Ovary (tissue), 9 donors: ENCODE data around the gene PTPRN2. TPM values are rescaled to one million over a fixed set of nuclear protein-coding genes. Genes with fewer than 3 reads are reported as not detected.

Experiments
- DNase-seq, 5 donors: peaks; one replicate each; pipeline ENCODE4 v3.0.0-alpha.2; 2019 to 2020
- H3K27ac ChIP-seq, 2 donors: fragments of 200-600 bp; one replicate each; pipeline versions ENCODE4 v1.5.1 to v1.8.0; 2019 to 2022
- H3K27me3 ChIP-seq: fragments of 200-600 bp; one replicate; pipeline ENCODE4 v1.8.0; 2022
- H3K36me3 ChIP-seq: fragments of 200-600 bp; sonication (generic); one replicate; pipeline ENCODE4 v1.5.1; 2019
- H3K4me1 ChIP-seq: one replicate; pipeline ENCODE4 v1.8.1; 2013; ENCODE audit warnings: mild to moderate bottlenecking, moderate library complexity; ENCODE audit not compliant: insufficient read depth
- H3K4me3 ChIP-seq: fragments of 200-600 bp; sonication (generic); one replicate; pipeline ENCODE4 v1.5.1; 2017
- H3K9me3 ChIP-seq, 2 donors: fragments of 200-600 bp in 1 of 2; sonication (generic) in 1 of 2; one replicate each; pipeline versions ENCODE4 v1.5.1 to v1.8.1; 2013 to 2019; ENCODE audit warnings: mild to moderate bottlenecking in 1 of 2, moderate library complexity in 1 of 2
- CTCF ChIP-seq, 3 donors: fragments of 450-650 bp in 2 of 3; fragments of 200-600 bp in 1 of 3; IDR thresholded peaks; one replicate each; pipeline versions ENCODE4 v1.5.1 to v1.8.0; 2016 to 2022; ENCODE audit warnings: antibody characterized with exemption in 3 of 3, mild to moderate bottlenecking in 1 of 3
- EP300 ChIP-seq: sonication (generic); formaldehyde crosslinking; IDR thresholded peaks from one replicate; pipeline ENCODE4 v1.6.1; 2017; ENCODE audit warnings: antibody characterized with exemption
- POLR2A ChIP-seq: fragments of 450-650 bp; IDR thresholded peaks from one replicate; pipeline ENCODE4 v1.6.1; 2017; ENCODE audit warnings: antibody characterized with exemption, mild to moderate bottlenecking, moderate library complexity
- WGBS, 3 donors: extraction: QIAGEN DNeasy Blood & Tissue Kit in 1 of 3; methylation state at CpG; one replicate each; pipeline versions ENCODE4 v1.1.5 to v1.1.7; 2013 to 2017; 5-methylcytosine and 5-hydroxymethylcytosine counted together
- intact Hi-C, 4 donors: fragments of 100-400 bp; cut with DNase I; formaldehyde crosslinking; loops; one replicate each; pipeline versions ENCODE4 v1.11.0 to v1.15.1; 2022 to 2023
- polyA plus RNA-seq, 2 donors: library from polyadenylated mRNA; stranded (reverse); fragments of 200-250 nt in 1 of 2; fragments of 350-450 nt in 1 of 2; fragmentation: Illumina TruSeq in 1 of 2; extraction: RNeasy Lipid Tissue Mini Kit (QIAGEN cat#74804) in 1 of 2; gene quantifications; one replicate each; pipeline ENCODE4 v1.2.3, GENCODE V29; 2013 to 2014
- total RNA-seq, 7 donors: library from RNA; depleted of rRNA in 2 of 7; stranded (reverse); fragments of >200 nt in 2 of 7; fragmentation: NEBNext Ultra II Directional in 3 of 7; extraction: Animal tissue kit (Norgen Biotek cat#: 25700) in 3 of 7; gene quantifications; one replicate each; pipeline versions ENCODE4 v1.1.0 to v1.2.4, GENCODE V29; 2016 to 2023
- donor health status: DM: no; HTN: no; CAD: no; lungs with moderate emphysema.
- donor health status: DM: no; HTN: no; CAD: no.
- donor health status: Bipolar disorder and iron deficiency.
- donor health status: DM: yes; HTN: yes; CAD: no.
- donor health status: DM: no; HTN: no; CAD: no.
- donor health status: DM: yes; HTN: yes; CAD: no.

The PTPRN2 gene
- total and polyA plus RNA-seq, 9 donors = 3.5 to 11.1 (median 5.9) TPM

- Histone ChIP-seq H3K27ac (peak overlapping the region in 1 of 2 donors; percentile 77), H3K27me3 (no peaks in the 10 kb centered on the region), H3K36me3 (no peaks in the 10 kb centered on the region), H3K4me3 (no peak overlapping the region), H3K4me1 (peaks cover 19% of the 10 kb centered on the region), H3K9me3 (no peaks in the 10 kb centered on the region)
- intact Hi-C loops = no loop called here
- 19 to 46% (median 24%) methylated on average over 4 of the region's 4 CpGs for WGBS, 3 donors
- no peak for TF ChIP-seq EP300
- no peak for TF ChIP-seq POLR2A
- no peak for TF ChIP-seq CTCF (IDR thresholded peaks at IDR 0.05)
- DNase-seq = peak in 4 of 5 donors; percentile 26 to 65 (median 48)
Observed at GRCh38 chr7:157616426-157616825, 971.2 kb downstream of the PTPRN2 start.

- H3K4me3 ChIP-seq = no peak overlapping the region
- DNase-seq = peak in 2 of 5 donors; percentile 19 to 29
- no peaks in the 10 kb centered on the region for H3K9me3 ChIP-seq
- H3K27ac ChIP-seq = peak overlapping the region; percentile 61 to 77
- no peaks in the 10 kb centered on the region for H3K27me3 ChIP-seq
- peaks cover 19% of the 10 kb centered on the region for H3K4me1 ChIP-seq
- intact Hi-C loops = no loop called here
- 64 to 78% (median 69%) methylated on average over 17 of the region's 17 CpGs for WGBS, 3 donors
- TF ChIP-seq POLR2A (no peak), CTCF (IDR thresholded peaks at IDR 0.05) (no peak)
- no peaks in the 10 kb centered on the region for H3K36me3 ChIP-seq
Observed at GRCh38 chr7:157615852-157616251, 971.8 kb downstream of the PTPRN2 start.

- peaks cover 19% of the 10 kb centered on the region for H3K4me1 ChIP-seq
- H3K27me3 ChIP-seq = no peaks in the 10 kb centered on the region
- peak overlapping the region; percentile 61 to 77 for H3K27ac ChIP-seq
- DNase-seq = peak; percentile 61 to 81 (median 69)
- H3K36me3 ChIP-seq = no peaks in the 10 kb centered on the region
- no peaks in the 10 kb centered on the region for H3K9me3 ChIP-seq
- WGBS, 3 donors = 18 to 40% (median 27%) methylated on average over 36 of the region's 36 CpGs
- no peak overlapping the region for H3K4me3 ChIP-seq
- intact Hi-C loops = no loop called here
- no peak for TF ChIP-seq CTCF (IDR thresholded peaks at IDR 0.05)
- TF ChIP-seq POLR2A = no peak
- no peak for TF ChIP-seq EP300
Observed at GRCh38 chr7:157615101-157615817, 972.4 kb downstream of the PTPRN2 start.

GRCh38 chr7:157614457-157615020 is 973.1 kb downstream of the PTPRN2 start:
- intact Hi-C loops = no loop called here
- TF ChIP-seq EP300 = no peak
- no peak for TF ChIP-seq POLR2A
- no peak for TF ChIP-seq CTCF (IDR thresholded peaks at IDR 0.05)
- peaks cover 19% of the 10 kb centered on the region for H3K4me1 ChIP-seq
- no peaks in the 10 kb centered on the region for H3K36me3 ChIP-seq
- no peak for DNase-seq
- no peaks in the 10 kb centered on the region for H3K27me3 ChIP-seq
- no peaks in the 10 kb centered on the region for H3K9me3 ChIP-seq
- peak overlapping the region; percentile 54 to 77 for H3K27ac ChIP-seq
- WGBS, 3 donors = 54 to 69% (median 58%) methylated on average over 12 of the region's 12 CpGs
- no peak overlapping the region for H3K4me3 ChIP-seq
